HL-60/S4 (cell line): ENCODE data around the gene ZC3H7B.

ENCODE experiments used
- in situ Hi-C: fragments of 300-500 bp; cut with MboI; formaldehyde crosslinking; loops from 2 replicates; pipeline ENCODE4 v1.14.3; 2022; ENCODE audit warnings: low sequenced_read_pairs

The ZC3H7B gene

DNA sequence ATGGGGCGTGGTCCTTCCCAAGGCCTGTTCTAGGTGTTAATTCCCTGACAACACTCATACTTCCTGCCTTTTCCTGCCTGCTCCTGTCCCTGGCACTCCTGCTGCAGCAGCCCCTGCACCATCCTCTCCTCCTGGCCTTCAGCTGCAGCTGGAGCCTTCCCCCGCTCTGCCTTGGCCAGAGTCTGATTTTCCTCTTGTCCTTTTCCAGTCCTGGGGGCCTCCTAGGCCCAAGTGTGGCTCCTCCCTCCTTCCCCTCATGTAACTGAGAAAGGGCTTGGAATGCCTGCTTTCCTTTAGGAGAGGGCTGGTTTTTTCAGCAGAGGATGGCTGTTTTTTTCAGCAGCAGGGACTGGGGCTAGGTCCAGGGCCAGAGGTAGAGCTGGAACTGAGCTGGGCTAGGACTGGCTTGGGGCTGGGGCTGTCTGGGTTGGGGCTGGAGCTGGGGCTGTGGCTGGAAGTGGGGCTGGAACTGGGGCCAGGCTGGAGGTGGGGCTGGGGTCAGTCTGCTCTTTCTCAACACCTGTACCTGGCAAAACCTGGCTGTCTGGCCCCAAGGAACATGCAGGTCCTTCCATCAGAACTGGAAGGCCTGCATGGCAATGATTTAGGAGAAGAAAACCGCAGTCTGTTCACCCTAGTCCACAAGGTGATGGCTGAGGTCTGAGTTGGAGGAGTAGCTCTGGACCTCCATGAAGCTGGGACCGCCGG, 23.6 kb downstream of the ZC3H7B start:
- in situ Hi-C loops, result no loop called here

DNA sequence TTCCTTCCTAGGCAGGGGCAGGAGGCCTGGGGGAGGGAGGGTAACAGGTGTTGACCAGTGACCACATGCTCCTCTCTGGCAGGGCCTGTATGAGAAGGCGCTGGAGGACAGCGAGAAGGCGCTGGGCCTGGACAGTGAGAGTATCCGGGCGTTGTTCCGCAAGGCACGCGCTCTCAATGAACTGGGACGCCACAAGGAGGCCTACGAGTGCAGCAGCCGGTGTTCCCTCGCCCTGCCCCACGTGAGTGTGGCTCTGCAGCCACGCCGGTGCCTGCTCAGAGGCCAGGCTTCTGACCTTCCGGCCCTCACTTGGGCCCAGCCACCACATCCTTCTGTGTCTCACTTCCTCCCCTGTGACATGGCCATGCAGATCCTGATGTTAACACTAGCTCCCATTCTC, 25.8 kb downstream of the ZC3H7B start:
- in situ Hi-C loops, result no loop called here

DNA sequence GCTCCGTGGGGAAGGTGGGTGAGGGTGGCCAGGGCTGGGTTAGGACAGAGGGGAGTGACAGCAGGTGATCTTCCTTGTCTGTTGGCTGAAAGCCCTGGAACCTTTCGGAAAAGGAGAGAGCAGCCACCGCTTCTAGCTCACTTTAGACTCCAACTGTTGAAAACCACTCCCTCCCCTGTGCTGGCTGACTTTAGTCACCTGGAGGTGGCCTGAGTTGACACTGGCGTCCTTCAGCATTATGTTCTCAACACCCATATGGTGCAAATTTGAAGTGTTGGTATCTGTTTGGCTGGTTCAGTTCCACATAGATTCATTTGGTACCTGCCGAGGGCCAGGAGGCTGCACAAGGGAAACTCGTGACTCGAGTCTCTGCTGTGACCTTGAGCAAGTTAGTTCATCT, 28.8 kb downstream of the ZC3H7B start:
- in situ Hi-C loops, result no loop called here

DNA sequence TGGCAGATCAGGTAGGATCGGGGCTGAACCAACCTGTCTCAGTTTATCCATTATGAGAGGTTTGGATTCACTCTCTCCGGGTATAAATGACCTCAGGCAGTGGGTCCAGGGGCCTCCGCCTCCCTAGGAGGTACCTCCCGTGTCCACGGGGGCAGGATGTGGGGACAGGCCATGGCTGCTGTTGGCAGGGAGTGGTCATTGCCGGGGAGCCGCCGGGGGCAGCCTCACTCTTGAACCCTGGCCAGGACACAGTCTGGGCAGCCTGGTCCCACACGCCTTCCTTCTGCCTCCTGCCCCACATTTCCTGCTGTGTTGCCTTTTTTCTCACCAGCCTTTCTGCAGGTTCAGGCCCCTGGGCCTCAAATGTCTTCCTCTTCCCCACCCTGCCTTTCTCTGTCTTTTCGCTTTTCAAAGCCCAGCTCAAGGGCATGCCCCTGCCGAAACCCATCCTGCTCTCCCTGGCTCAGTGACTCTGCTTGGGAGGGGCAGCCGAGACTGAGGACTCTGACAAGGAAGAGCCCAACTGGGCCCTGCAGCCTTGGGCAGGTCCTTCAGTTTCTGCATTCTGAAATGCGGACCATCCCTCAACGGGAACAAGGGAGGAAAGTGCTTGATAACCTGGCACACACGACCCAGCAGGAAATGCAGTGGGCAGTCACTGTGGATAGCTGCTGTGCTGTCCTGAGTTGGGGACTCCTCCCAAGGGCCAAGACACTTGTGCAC, 31.1 kb downstream of the ZC3H7B start:
- in situ Hi-C loops, result no loop called here

DNA sequence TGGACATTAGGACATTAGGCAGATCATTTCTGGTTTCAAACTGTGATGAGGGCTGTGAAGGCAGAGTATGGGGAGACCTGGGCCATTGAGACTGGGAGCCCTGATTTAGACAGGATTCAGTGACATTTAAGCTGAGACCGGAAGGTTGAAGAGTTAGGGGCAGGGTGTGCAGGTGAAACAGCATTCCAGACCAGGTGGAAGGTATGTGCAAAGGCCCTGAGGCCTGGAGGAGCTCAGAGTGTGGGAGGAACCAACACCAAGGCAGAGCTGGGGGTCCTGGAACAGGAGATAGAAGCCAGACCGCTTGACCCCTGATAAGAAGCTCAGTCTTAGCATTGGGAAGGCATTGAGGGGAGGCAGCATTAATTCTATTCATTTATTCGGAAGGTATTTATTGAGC, 32.5 kb downstream of the ZC3H7B start:
- in situ Hi-C loops, result no loop called here

DNA sequence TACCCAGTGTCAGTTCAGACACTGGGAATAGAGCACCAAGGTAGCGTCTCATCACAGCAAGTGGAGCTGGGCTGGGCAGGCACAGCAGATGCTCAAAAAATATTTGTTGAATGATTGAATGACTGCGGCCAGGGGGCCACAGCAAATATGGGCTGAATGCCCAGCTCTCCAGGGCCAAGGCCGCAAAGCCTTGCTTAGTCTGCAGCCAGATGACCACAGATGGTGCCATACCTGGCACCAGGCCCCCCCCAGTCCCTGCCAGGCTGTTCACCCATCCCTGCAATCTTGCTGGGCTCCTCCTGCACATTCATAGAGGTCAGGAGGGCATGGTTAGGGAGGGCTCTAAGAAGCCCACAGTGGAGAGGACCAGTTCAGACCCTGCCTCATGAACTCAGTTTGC, 32.9 kb downstream of the ZC3H7B start:
- in situ Hi-C loops, result no loop called here

DNA sequence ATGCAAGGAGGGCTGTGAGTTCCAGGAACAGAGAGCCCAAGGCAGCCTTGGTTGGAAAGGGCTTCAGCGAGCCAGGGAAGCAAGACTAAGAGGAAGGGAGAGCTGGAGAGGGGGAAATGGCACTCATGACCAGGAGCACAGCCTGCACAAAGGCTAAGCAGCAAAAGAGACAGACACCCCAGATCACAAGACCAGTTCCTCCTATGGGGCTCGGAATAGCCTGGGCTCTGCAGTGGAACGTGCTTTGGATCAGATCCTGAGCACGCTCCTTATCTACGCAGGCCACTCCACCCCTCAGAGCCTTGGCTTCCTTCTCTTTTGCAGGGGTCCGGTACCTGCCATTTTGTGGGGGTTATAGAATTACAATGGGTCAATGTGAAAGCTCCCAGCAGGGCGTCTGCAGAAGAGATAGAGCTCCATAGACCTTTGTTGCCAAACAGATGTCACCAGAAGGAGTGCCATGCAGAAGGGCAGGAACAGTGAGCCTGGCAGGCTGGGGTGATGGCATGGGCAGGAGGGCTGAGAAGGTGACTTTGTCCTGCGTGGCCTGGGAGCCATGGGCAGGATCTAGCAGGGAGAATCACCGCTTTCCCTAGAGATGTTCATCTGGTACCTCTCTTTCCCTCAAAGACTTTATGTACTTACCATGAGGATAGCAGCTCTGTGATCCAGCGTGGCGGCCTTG, 33.8 kb downstream of the ZC3H7B start:
- in situ Hi-C loops, result no loop called here

DNA sequence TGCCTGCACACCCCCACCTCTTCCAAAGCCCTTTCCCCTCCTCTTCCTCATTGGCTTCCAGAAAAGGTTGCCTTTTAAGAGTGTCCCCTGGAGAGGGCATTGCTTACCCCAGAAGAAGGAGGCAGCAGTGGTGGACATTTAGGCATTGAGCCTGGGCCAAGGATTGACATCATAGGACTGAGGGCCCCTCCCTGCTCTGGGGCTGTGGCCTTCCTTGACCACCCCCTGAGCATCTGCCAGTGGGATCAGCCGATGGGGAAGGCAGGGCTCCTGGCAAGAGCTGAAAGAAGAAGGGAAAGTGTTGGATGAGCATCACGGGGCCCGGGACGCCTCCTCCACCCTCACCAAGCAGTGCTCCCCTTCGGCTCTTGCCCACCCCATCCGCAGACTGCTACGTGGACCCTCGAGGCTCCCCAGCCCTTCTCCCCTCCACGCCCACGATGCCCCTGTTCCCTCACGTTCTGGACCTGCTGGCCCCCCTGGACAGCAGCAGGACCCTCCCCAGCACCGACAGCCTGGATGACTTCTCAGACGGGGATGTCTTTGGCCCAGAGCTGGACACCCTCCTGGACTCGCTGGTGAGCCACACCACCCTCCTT, 37.4 kb downstream of the ZC3H7B start:
- in situ Hi-C loops, result no loop called here

DNA sequence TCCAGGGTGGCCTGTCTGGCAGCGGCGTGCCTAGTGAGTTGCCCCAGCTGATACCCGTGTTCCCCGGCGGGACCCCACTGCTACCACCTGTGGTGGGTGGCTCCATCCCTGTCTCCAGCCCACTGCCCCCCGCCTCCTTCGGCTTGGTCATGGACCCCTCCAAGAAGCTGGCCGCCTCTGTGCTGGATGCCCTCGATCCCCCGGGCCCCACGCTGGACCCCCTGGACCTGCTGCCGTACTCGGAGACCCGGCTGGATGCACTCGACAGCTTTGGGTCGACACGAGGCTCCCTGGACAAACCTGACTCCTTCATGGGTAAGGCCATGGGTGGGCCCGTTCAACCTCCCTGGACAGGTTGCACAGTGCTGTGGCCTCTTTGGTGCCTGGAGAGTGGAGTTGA, 38.5 kb downstream of the ZC3H7B start:
- in situ Hi-C loops, result no loop called here

DNA sequence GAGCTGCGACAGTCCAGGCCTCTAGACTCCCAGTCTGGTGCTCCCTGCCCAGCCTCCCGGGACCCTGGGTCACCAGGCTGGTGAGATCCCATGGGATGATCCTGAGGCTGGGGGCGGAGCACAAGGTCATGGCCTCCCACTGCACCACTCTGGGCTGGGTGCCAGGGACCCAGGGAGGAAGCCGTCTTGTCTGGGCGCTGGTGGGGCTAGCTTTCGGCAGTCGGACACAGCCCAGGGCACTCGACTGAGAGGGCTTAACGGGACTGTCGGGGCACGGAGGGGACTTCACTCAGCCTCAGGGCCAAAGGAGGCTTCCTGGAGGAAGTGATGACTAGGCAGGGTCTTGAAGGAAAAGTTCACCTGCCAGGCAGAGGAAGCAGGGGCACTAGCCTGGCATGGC, 39.0 kb downstream of the ZC3H7B start:
- in situ Hi-C loops, result no loop called here

DNA sequence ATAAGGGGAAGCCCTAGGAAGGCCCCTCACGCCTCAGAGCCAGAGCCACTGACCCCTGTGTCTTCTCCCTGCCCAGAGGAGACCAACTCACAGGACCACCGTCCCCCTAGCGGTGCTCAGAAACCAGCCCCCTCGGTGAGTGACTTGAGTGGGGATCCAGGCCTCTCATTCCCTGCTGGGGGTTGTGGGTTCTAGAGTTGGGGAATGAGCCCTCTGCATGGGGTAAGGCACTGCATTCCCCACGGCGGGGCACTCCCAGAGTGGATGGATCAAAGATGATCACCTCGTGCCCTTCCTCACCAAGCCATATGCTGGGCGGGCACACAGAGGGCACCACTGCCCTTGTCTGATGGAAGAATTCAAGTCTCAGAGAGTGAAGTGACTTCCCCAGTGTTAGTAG, 39.7 kb downstream of the ZC3H7B start:
- in situ Hi-C loops, result no loop called here

DNA sequence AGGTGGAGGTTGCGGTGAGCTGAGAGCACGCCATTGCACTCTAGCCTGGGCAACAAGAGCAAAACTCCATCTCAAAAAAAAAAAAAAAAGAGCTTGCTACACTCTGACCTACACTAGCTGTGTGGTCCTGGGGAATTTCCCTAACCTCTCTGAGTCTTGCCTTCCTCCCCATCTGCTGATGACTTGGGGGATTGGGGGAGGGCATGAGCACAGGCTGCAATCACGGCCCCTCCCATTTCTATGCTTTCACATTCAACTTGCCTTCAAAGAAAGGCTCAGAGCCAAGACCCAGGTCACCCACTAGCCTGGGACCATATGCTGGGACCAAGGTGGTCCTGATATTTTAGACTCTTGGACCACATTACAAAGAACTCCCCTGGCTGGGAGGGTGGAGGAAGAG, 40.7 kb downstream of the ZC3H7B start:
- in situ Hi-C loops, result no loop called here

DNA sequence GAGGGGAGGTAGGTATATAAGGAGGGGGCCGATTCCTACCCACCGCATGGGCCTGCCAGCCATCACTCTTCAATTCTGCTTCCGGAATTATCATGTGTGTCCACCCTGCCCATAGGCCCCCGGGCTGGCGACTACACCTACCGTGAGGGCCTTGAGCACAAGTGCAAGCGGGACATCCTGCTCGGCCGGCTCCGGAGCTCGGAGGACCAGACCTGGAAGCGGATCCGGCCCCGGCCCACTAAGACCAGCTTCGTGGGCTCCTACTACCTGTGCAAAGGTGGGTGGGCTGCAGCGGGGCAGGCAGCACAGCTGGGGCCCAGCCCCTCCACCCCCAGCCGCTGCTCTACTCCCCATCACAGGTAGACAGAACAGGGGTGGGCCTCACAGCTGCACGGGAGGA, 42.0 kb downstream of the ZC3H7B start:
- in situ Hi-C loops, result no loop called here

DNA sequence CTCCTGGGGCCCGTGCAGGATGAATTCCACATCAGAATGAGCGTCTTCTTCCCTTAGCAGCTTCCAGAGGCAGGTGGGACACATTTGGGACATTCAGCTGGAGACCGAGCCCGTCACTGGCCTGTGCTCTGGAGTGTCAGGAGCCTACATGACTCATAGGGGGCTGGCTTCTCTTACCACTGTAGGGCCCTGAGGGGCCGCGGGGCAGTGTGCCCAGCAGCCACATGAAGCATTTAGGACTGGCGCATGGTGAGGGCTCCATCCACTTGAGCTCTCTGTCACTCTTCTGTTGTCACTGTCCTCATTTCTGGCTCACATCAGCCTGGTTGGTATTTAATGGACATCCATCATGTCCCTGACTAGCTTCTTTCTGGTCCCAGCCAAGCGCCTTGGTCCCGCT, 42.4 kb downstream of the ZC3H7B start:
- in situ Hi-C loops, result no loop called here

DNA sequence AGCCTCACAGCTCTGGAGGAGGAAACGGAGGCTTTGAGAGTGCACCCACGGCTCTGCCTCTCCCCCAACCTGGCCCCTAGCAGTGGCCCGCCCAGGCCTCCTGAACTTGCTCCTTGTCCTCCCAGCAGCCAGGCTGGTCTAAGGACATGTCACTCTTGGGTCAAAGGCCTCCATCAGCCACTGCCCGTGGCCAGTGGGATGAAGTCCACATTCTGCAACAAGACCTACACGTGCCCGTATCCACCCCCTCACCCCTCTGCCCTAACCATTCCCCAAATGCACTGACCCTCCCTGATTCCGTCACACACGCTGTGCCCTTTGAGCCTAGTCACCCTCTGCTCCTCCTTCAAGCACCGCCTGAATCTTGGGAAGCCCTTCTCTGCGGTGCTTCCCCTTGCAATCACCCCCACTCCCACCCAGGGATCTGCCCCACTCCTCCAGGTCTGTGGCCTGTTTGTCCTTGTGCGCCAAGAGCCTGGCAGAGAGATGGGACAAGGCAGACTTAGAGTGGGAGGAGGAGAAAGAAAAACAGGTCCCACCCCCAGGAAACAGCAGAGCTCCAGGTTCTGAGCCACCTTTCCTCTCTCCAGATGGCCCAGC, 43.0 kb downstream of the ZC3H7B start:
- in situ Hi-C loops, result no loop called here

DNA sequence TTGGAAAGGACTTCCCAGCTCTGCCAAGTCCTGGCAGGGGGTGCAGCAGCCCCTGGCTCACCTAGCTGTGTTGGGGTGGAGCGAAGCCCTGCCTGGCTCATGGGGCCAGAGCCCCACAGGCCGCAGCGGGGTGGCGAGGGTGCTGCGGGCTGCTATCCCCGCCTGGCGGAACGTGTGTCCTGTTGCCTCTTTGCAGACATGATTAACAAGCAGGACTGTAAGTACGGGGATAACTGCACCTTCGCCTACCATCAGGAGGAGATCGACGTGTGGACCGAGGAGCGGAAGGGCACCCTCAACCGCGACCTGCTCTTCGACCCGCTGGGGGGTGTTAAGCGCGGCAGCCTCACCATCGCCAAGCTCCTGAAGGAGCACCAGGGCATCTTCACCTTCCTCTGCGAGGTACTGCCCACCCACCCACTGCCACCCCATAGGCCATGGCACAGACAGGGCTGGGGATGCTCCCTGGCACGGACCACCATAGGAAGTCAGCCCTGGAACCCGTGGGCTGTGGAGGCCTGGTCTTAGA, 44.5 kb downstream of the ZC3H7B start:
- in situ Hi-C loops, result no loop called here

DNA sequence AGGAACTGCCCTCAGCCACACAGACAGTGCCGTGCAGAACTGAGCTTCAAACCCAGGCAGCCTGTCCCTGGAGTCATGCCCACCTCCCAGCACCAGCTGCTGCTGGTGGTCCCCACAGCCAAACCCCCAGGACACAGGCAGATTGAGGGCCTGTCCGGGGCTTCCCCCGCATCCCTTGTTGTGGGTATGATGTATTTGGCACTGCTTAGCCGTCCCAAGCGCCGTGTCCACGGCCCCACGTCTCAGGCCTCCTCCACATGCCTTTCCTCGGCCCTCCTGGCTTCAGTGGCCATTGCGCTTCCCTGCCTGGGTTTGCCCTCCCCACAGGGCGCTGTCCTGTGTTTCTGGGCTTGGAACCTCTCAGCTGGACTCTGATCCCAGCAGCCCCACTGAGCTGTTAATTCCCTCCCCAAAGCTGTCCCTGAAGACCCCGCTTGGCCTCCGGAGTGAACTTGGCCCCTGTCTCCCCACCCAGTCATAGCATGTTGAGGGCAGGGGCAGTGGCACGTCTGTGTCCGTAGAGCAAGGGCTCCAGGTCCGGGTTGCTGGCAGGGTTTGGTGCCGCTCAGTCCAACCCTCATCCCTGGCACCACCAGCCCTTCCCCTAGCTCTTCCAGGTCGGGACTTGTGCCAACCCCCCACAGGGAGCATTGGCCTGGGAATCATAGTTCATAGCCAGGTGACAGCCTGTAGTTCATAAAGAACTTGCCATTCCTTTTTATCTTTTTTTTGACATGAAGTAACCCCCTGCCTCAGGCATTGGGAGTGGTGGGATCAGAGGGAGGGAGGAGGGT, 45.9 kb downstream of the ZC3H7B start:
- in situ Hi-C loops, result no loop called here

DNA sequence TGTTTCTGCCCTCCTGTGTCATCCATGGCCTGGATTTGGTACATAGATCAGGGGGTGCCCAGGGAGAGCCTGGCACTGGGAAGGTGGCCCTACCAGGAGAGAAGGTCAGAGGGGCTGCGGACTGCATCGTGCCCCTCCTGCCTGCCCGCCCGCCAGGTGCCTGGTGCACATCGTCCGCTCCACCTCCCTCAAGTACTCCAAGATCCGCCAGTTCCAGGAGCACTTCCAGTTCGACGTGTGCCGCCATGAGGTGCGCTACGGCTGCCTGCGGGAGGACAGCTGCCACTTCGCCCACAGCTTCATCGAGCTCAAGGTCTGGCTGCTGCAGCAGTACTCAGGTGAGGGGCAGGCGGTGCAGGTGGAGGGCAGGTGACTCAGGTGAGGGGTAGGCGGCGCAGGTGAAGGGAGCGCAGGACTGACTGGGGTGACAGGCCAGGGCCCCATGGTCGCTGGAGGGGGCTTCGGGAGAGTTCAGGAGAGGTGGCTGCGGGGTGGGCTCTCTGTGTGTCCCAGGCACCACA, 47.7 kb downstream of the ZC3H7B start:
- in situ Hi-C loops, result no loop called here

DNA sequence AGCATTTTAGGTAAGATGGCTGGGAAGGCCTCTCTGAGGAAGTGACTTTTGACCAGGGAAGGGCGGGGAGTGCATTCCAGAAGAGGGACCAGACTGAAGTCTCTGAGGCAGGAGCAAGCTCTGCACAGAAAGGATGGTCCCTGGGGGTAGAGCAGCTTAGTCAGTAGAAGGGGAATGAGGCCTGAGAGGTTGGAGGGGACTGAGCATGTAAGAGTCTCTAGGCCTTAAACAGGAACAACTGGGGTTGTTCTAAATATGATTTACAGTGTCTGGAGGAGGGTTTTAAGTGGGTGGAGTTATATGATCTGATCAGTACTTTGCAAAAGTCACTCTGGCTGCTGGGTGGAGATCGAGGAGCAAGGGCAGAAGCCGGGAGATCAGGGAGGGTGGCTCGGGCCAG, 48.8 kb downstream of the ZC3H7B start:
- in situ Hi-C loops, result no loop called here

DNA sequence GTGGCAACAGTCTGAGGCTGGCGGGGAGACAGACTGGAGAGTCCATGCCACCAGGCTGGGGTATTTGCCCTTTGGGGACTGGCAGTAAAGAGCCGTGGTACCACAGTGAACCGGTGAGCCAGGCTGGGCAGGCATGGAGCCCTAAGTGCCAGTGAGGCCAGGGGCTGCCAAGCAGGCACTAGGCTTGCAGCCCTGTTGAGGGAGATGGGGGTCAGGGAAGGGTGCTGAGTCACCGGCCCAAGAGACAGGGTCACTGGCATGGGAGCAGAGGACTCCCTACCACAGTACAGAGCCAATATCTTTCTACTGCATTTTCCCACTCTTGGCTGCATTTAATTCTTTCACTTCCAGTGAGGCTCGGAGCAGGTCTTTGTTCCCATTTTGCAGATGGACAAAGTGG, 49.7 kb downstream of the ZC3H7B start:
- in situ Hi-C loops, result no loop called here
